K562 (cell line): Measurements from ENCODE around the gene TMTC2. TPM values are rescaled to one million over a fixed set of nuclear protein-coding genes. Genes with fewer than 3 reads are reported as not detected.

Source experiments
- ATAC-seq: fragments of 200-7000 bp; cut with Tn5 transposase; 3 replicates; pipeline ENCODE4 v1.9.1; 2020; ENCODE audit warnings: moderate library complexity
- BruUV-seq: library from RNA; stranded (reverse); fragments of 400-500 nt; replicated peaks from 2 replicates; lab custom pipeline; 2021; lab: Mats Ljungman, UMichigan
- CTCF ChIA-PET: fragments of 300-600 bp; formaldehyde crosslinking; extraction: SDS; loops from one replicate; lab custom pipeline; 2021; ENCODE audit warnings: low intra/inter-chr PET ratio; lab: Yijun Ruan, JAX
- POLR2A ChIA-PET: fragments of 300-600, 350-650 bp; sonication (Branson Sonifier 250); formaldehyde crosslinking; extraction: SDS; loops from one replicate; lab custom pipeline; 2021; ENCODE audit warnings: antibody characterized with exemption, inconsistent platforms; lab: Yijun Ruan, JAX
- DNase-seq, 4 experiments: peaks; one replicate each; pipeline versions ENCODE4 v3.0.0 to v3.0.0-alpha.2; 2011 to 2018; ENCODE audit warnings: low spot score in 3 of 4, mixed read lengths in 3 of 4; ENCODE audit errors: extremely low read depth in 1 of 4
- FAIRE-seq: peaks from 2 replicates; lab custom pipeline; 2011; peaks lifted over from hg19 to GRCh38; lab: Jason Lieb, UNC
- H2AFZ ChIP-seq: 2 replicates; pipeline ENCODE4 v1.6.0; 2011; ENCODE audit warnings: low read depth, low read length, control low read depth, inconsistent platforms
- H3K27ac ChIP-seq: fragments of 200-600 bp; 3 replicates; pipeline ENCODE4 v1.8.0; 2011; ENCODE audit warnings: low read depth, mild to moderate bottlenecking, control low read depth, inconsistent platforms, low read length, moderate library complexity, mixed read lengths; ENCODE audit errors: extremely low read depth
- H3K27me3 ChIP-seq, 2 experiments: fragments of 300-600 bp in 1 of 2; 2 replicates in 1 of 2; 3 replicates in 1 of 2; pipeline versions ENCODE4 v1.6.0 to v1.8.0; 2011; ENCODE audit warnings: inconsistent platforms in 2 of 2, low read length in 2 of 2, mild to moderate bottlenecking in 1 of 2, mixed read lengths in 1 of 2, moderate library complexity in 1 of 2; ENCODE audit not compliant: control insufficient read depth in 2 of 2, insufficient read depth in 2 of 2
- H3K36me3 ChIP-seq: fragments of 300-600 bp; 3 replicates; pipeline ENCODE4 v1.8.0; 2011; ENCODE audit warnings: mild to moderate bottlenecking, low read length, inconsistent platforms; ENCODE audit not compliant: control insufficient read depth, insufficient read depth
- H3K4me1 ChIP-seq, 2 experiments: fragments of 200-600 bp in 1 of 2; replicated peaks in 1 of 2; 2 replicates in 1 of 2; 3 replicates in 1 of 2; pipeline versions ENCODE4 v1.5.1 to v1.8.0; 2011; ENCODE audit warnings: inconsistent platforms in 2 of 2, low read length in 2 of 2, mild to moderate bottlenecking in 1 of 2, mixed read lengths in 1 of 2, moderate library complexity in 1 of 2; ENCODE audit not compliant: control insufficient read depth in 2 of 2, insufficient read depth in 2 of 2
- H3K4me2 ChIP-seq: 2 replicates; pipeline ENCODE4 v1.6.1; 2011; ENCODE audit warnings: low read length, control low read depth, inconsistent platforms, mixed read lengths; ENCODE audit not compliant: insufficient read depth
- H3K4me3 ChIP-seq: fragments of 200-600 bp; sonication (generic), shearing (Covaris generic); 2 replicates; pipeline ENCODE4 v1.5.1; 2016; ENCODE audit warnings: control low read depth, inconsistent platforms
- H3K79me2 ChIP-seq: fragments of 200-600 bp; 3 replicates; pipeline ENCODE4 v1.8.0; 2011; ENCODE audit warnings: low read length, inconsistent platforms; ENCODE audit not compliant: control insufficient read depth, insufficient read depth
- H3K9ac ChIP-seq, 2 experiments: 2 replicates each; pipeline versions ENCODE4 v1.6.0 to v1.6.1; 2011; ENCODE audit warnings: low read depth in 2 of 2, low read length in 2 of 2, control low read depth in 1 of 2, inconsistent platforms in 1 of 2, mild to moderate bottlenecking in 1 of 2, mixed read lengths in 1 of 2; ENCODE audit not compliant: insufficient read depth in 1 of 2
- H3K9me1 ChIP-seq: one replicate; pipeline ENCODE4 v1.6.0; 2011; ENCODE audit warnings: inconsistent platforms, mild to moderate bottlenecking, low read length, moderate library complexity; ENCODE audit not compliant: control insufficient read depth, insufficient read depth
- H3K9me3 ChIP-seq: replicated peaks from 2 replicates; pipeline ENCODE4 v1.5.1; 2011; ENCODE audit warnings: low read depth, low read length, inconsistent platforms; ENCODE audit not compliant: control insufficient read depth, insufficient read depth
- H4K20me1 ChIP-seq: replicated peaks from 2 replicates; pipeline ENCODE4 v1.6.1; 2011; ENCODE audit warnings: low read length, inconsistent platforms, mixed read lengths; ENCODE audit not compliant: control insufficient read depth, insufficient read depth
- DEAF1 ChIP-seq: fragments of 450-650 bp; formaldehyde crosslinking; IDR thresholded peaks from 2 replicates; pipeline ENCODE4 v1.4.0; 2020; ENCODE audit warnings: mild to moderate bottlenecking, moderate library complexity
- E2F1 ChIP-seq: sonication (generic); formaldehyde crosslinking; IDR thresholded peaks from 2 replicates; pipeline ENCODE4 v1.8.1; 2023; ENCODE audit warnings: mild to moderate bottlenecking, missing genetic modification reagents, moderate library complexity
- GTF2F1 ChIP-seq: IDR thresholded peaks from 2 replicates; pipeline ENCODE4 v1.6.1; 2011; ENCODE audit warnings: low read depth, low read length, improper control_type of control experiment
- MYNN ChIP-seq, 2 experiments: sonication (generic); formaldehyde crosslinking in 1 of 2; IDR thresholded peaks; 2 replicates each; pipeline versions ENCODE4 v1.5.0 to v1.6.1; 2016 to 2020; ENCODE audit warnings: antibody characterized with exemption in 1 of 2, missing genetic modification reagents in 1 of 2
- NBN ChIP-seq: fragments of 450-650 bp; IDR thresholded peaks from 2 replicates; pipeline ENCODE4 v1.6.1; 2016; ENCODE audit warnings: low read depth, mild to moderate bottlenecking
- NCOA1 ChIP-seq: fragments of 450-650 bp; IDR thresholded peaks from 2 replicates; pipeline ENCODE4 v1.6.1; 2016; ENCODE audit warnings: low read depth
- STAG1 ChIP-seq: sonication (generic); formaldehyde crosslinking; IDR thresholded peaks from 2 replicates; pipeline ENCODE4 v1.5.0; 2020; ENCODE audit warnings: missing genetic modification reagents, borderline replicate concordance
- TAF9B ChIP-seq: fragments of 450-650 bp; IDR thresholded peaks from 2 replicates; pipeline ENCODE4 v1.6.1; 2018; ENCODE audit warnings: mild to moderate bottlenecking; ENCODE audit not compliant: partially characterized antibody
- TFAM ChIP-seq: fragments of 250-450 bp; sonication (Bioruptor Pico); conservative IDR thresholded peaks from 2 replicates; pipeline ENCODE4 v1.5.0; 2021; ENCODE audit warnings: mild to moderate bottlenecking, moderate library complexity
- ZNF23 ChIP-seq: fragments of 250-450 bp; sonication (Bioruptor Pico); IDR thresholded peaks from 2 replicates; pipeline ENCODE4 v1.4.0; 2020; ENCODE audit warnings: mild to moderate bottlenecking
- ZNF76 ChIP-seq: fragments of 250-450 bp; sonication (Bioruptor Pico); IDR thresholded peaks from 2 replicates; pipeline ENCODE4 v1.4.0; 2020; ENCODE audit warnings: mild to moderate bottlenecking, moderate library complexity, borderline replicate concordance
- WGBS: fragments of 100-300 bp; shearing (Covaris generic); methylation state at CpG from one replicate; pipeline ENCODE4 v1.1.6; 2016; ENCODE audit warnings: low coverage, mixed read lengths; ENCODE audit not compliant: insufficient coverage; ENCODE audit errors: missing lambda C conversion rate; 5-methylcytosine and 5-hydroxymethylcytosine counted together
- in situ Hi-C: fragments of 300-500 bp; cut with MboI; formaldehyde crosslinking; loops from 4 replicates; pipeline ENCODE4 v1.15.0; 2018; ENCODE audit warnings: inconsistent platforms, mixed read lengths
- intact Hi-C: fragments of 100-400 bp; cut with micrococcal nuclease; formaldehyde crosslinking; loops from 2 replicates; pipeline ENCODE4 v1.14.2; 2022
- polyA plus RNA-seq, 8 experiments: library from polyadenylated mRNA; depleted of rRNA in 4 of 8; stranded (reverse) in 5 of 8; unstranded in 3 of 8; fragments of >200 nt; fragmentation: Nextera tagmentation in 2 of 8; fragmentation: Illumina TruSeq in 1 of 8; extraction: Ambion mirVana in 2 of 8; extraction: Trizol in 1 of 8; gene quantifications; 2 replicates each; pipeline versions ENCODE4 v1.2.1 to v1.2.3, GENCODE V29; 2011 to 2014; ENCODE audit warnings: inconsistent platforms in 1 of 8, missing spikeins in 1 of 8
- total RNA-seq, 7 experiments: library from RNA; depleted of rRNA in 6 of 7; stranded (reverse); fragments of >200 nt in 6 of 7; fragmentation: Illumina TruSeq in 2 of 7; extraction: Trizol in 2 of 7; gene quantifications; 2 replicates each; pipeline versions ENCODE4 v1.2.1 to v1.2.3, GENCODE V29; 2011 to 2021; ENCODE audit warnings: low replicate concordance in 1 of 7
- TF ChIP-seq, protein P1 (sequence below): sonication (generic); formaldehyde crosslinking; IDR thresholded peaks from 2 replicates; pipeline ENCODE4 v1.8.1; 2023; ENCODE audit warnings: mild to moderate bottlenecking, missing genetic modification reagents

The TMTC2 gene
- total and polyA plus RNA-seq, 9 of the 15 experiments (the other 6 are each of a cell fraction or from before 2014, with no cell fraction given) = 0.29 to 1.1 (median 0.55) TPM

GRCh38 chr12:82896277-82896676 lies 209.6 kb downstream of the TMTC2 start:
- Histone ChIP-seq H3K79me2 (no peaks in the 10 kb centered on the region), H3K9ac (no peak overlapping the region), H3K4me3 (no peak overlapping the region), H3K27ac (no peak overlapping the region), H3K9me1 (no peaks in the 10 kb centered on the region), H3K27me3 (no peaks in the 10 kb centered on the region), H4K20me1 (no peaks in the 10 kb centered on the region), H3K4me2 (no peak overlapping the region), H3K9me3 (no peaks in the 10 kb centered on the region), H3K36me3 (no peaks in the 10 kb centered on the region), H3K4me1 (no peaks in the 10 kb centered on the region), H2AFZ (no peak overlapping the region)
- ATAC-seq = no peak
- 1% methylated on average over 7 of the region's 7 CpGs for WGBS
- intact Hi-C loops = loop anchor here (10.0 kb wide), 1 partner anchor 211 kb away; the partner anchor contains the start of gene TMTC2
- CTCF ChIA-PET = no interaction called here
- POLR2A ChIA-PET = no interaction called here
- DNase-seq = no peak
- BruUV-seq = no TSS peak
- in situ Hi-C loops = no loop called here
- FAIRE-seq = no peak
- TF ChIP-seq ZNF23 (CRISPR knock-in tag) (no peak), MYNN (IDR thresholded peaks at IDR 0.05) (no peak), MYNN (CRISPR knock-in tag; IDR thresholded peaks at IDR 0.05) (no peak), TFAM (CRISPR knock-in tag) (no peak)
- TF ChIP-seq, all 486 proteins: peak for 0

GRCh38 chr12:82896979-82897378 lies 210.3 kb downstream of the TMTC2 start:
- H3K79me2 ChIP-seq = no peaks in the 10 kb centered on the region
- H3K27ac ChIP-seq = no peak overlapping the region
- no peaks in the 10 kb centered on the region for H3K36me3 ChIP-seq
- WGBS = 4% methylated on average over 3 of the region's 3 CpGs
- no peaks in the 10 kb centered on the region for H3K9me1 ChIP-seq
- no peaks in the 10 kb centered on the region for H4K20me1 ChIP-seq
- H3K27me3 ChIP-seq = no peaks in the 10 kb centered on the region
- ChIA-PET CTCF (no interaction called here), POLR2A (no interaction called here)
- ATAC-seq = no peak
- H3K9ac ChIP-seq = no peak overlapping the region
- in situ Hi-C loops (no loop called here), intact Hi-C loops (loop anchor here (10.0 kb wide), 1 partner anchor 212 kb away; the partner anchor contains the start of gene TMTC2)
- no peak for DNase-seq
- FAIRE-seq = no peak
- H3K9me3 ChIP-seq = no peaks in the 10 kb centered on the region
- no peak overlapping the region for H3K4me2 ChIP-seq
- no peak overlapping the region for H2AFZ ChIP-seq
- H3K4me1 ChIP-seq = no peaks in the 10 kb centered on the region
- no peak overlapping the region for H3K4me3 ChIP-seq
- no TSS peak for BruUV-seq
- TF ChIP-seq NCOA1 (no peak), ZNF76 (CRISPR knock-in tag) (no peak), TAF9B (no peak), STAG1 (CRISPR knock-in tag) (no peak), NBN (no peak), DEAF1 (no peak), E2F1 (no peak), GTF2F1 (no peak)
- TF ChIP-seq, protein P1, sequence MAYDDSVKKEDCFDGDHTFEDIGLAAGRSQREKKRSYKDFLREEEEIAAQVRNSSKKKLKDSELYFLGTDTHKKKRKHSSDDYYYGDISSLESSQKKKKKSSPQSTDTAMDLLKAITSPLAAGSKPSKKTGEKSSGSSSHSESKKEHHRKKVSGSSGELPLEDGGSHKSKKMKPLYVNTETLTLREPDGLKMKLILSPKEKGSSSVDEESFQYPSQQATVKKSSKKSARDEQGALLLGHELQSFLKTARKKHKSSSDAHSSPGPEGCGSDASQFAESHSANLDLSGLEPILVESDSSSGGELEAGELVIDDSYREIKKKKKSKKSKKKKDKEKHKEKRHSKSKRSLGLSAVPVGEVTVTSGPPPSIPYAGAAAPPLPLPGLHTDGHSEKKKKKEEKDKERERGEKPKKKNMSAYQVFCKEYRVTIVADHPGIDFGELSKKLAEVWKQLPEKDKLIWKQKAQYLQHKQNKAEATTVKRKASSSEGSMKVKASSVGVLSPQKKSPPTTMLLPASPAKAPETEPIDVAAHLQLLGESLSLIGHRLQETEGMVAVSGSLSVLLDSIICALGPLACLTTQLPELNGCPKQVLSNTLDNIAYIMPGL (CRISPR knock-in tag) = no peak
